HUES64 (cell line): ENCODE data around the gene TPPP2.

Source experiments
- H3K27ac ChIP-seq: 2 replicates; pipeline ENCODE4 v1.7.0; 2013; ENCODE audit warnings: low read depth, low read length, inconsistent platforms
- H3K27me3 ChIP-seq: 2 replicates; pipeline ENCODE4 v1.6.1; 2013; ENCODE audit warnings: mild to moderate bottlenecking, low read length; ENCODE audit not compliant: insufficient read depth
- H3K36me3 ChIP-seq: 2 replicates; pipeline ENCODE4 v1.6.1; 2013; ENCODE audit warnings: mild to moderate bottlenecking, low read length; ENCODE audit not compliant: insufficient read depth
- H3K4me1 ChIP-seq: 2 replicates; pipeline ENCODE4 v1.6.1; 2013; ENCODE audit warnings: mild to moderate bottlenecking, low read length, moderate library complexity; ENCODE audit not compliant: insufficient read depth
- H3K4me3 ChIP-seq: 2 replicates; pipeline ENCODE4 v1.5.1; 2013; ENCODE audit warnings: mild to moderate bottlenecking, low read length, moderate library complexity
- H3K9ac ChIP-seq: 2 replicates; pipeline ENCODE4 v1.6.1; 2013; ENCODE audit warnings: mild to moderate bottlenecking, low read depth, low read length
- H3K9me3 ChIP-seq: 2 replicates; pipeline ENCODE4 v1.6.1; 2013; ENCODE audit warnings: low read depth, low read length; ENCODE audit not compliant: insufficient read depth
- WGBS: fragments of 150-250, 120-280 bp; methylation state at CpG from one replicate; pipeline ENCODE4 v1.1.7; 2013; ENCODE audit warnings: missing lambda C conversion rate; 5-methylcytosine and 5-hydroxymethylcytosine counted together

Gene TPPP2

GRCh38 chr14:21061347-21061668 is 31.3 kb downstream of the TPPP2 start:
- H3K9ac ChIP-seq, result no peak overlapping the region
- H3K4me3 ChIP-seq, result no peak overlapping the region
- no peaks in the 10 kb centered on the region for H3K9me3 ChIP-seq
- no peak overlapping the region for H3K27ac ChIP-seq
- no peaks in the 10 kb centered on the region for H3K27me3 ChIP-seq
- peaks cover 10% of the 10 kb centered on the region for H3K4me1 ChIP-seq
- WGBS, result 88% methylated on average over 3 of the region's 3 CpGs
- H3K36me3 ChIP-seq, result no peaks in the 10 kb centered on the region

DNA sequence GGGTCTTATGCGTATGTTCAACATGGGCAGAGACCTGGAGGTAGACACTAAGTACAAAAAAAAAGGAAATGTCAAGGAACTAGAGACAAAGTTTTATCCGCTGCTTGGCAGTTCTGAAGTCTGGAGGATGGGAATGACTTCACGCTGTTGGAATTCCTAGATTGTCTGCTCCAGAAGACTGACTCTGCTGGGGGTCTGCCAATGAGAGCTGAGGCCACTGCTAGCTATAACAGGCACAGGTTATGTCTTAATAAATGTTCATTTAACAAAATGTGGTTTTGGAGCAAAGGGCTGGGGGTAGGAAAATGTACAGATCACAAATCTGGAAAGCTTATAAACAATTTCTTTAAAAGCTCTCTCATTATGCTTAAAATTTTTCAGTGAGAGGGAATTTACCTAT is 33.5 kb downstream of the TPPP2 start:
- H3K4me3 ChIP-seq, result no peak overlapping the region
- no peaks in the 10 kb centered on the region for H3K36me3 ChIP-seq
- WGBS, result 62% methylated on average over 3 of the region's 3 CpGs
- peaks cover 12% of the 10 kb centered on the region for H3K27me3 ChIP-seq
- H3K9me3 ChIP-seq, result no peaks in the 10 kb centered on the region
- peaks cover 10% of the 10 kb centered on the region for H3K4me1 ChIP-seq
- H3K27ac ChIP-seq, result no peak overlapping the region
- H3K9ac ChIP-seq, result no peak overlapping the region

DNA sequence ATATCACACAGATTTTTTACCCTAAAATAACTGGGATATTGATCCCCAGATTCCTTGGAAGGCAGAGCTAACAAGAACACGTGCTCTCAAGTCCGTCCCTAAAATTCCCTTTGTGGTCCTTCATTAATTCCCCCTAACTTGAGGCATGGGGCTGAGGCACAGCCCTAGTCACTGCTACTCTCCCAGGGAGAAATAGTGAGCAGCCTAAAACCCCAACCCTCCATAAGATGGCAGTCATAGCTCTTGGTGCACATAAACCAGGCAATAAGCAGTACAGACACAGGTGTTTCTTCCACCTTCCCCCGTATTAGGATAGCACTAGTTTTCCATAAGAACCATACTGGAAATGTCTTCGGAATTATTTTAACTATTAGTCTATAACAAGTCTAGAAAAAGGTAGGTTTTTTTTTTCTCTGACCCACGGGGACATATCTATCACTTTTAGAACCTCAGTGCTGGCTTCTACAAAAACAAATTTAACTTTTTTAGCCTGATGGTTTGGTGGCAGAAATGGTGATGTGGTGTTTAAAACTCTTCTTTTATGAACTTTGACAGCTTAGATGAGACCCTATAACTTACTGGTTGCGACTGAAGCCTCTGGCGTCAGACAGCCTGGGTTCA is 37.0 kb downstream of the TPPP2 start:
- Histone ChIP-seq H3K9me3 (no peaks in the 10 kb centered on the region), H3K9ac (no peak overlapping the region), H3K4me1 (peaks cover 13% of the 10 kb centered on the region), H3K27ac (no peak overlapping the region), H3K27me3 (peaks cover 17% of the 10 kb centered on the region), H3K36me3 (no peaks in the 10 kb centered on the region), H3K4me3 (no peak overlapping the region)
- WGBS, result 84% methylated on average over 5 of the region's 7 CpGs

DNA sequence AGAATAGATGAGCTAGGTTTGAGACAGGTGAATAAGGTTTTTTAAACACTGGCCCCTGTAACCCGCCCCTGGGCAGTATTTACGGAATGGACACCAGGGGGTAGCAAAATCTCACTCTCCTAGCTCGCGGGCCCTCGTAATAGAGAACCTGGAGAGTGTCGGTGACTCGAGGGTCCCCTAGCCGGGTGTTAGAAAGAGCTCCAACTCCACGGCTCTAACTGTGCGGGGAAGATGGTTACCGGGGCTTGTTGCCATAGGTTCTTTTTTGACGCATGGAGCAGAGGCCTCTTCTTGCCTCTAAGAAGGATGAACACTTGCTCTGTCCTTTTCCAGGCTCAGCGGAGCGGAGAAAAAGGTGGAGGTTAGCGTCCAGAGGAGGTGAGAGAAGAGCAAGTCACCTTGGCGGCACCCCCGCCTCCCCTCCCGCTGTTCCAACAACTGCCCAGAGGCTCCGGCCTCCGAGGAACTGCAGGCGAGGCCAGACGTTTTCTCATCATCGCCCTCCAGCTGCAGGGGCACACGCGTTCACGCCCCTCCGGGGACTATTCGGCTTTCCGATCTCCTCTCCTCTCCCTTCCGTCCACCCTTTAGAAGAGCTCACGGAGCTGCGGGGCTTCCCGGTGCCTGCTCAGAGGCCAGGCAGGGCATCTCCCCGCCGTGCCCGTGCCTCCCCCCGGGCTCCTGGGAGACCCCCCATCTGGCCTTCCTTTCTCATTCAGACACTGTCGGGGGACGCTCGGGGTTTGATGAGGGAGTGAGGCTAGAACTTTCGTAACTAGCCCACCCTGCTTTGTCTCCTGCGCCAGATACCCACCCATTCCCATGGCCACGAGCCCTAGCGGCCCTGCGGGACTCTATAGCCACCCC is 38.7 kb downstream of the TPPP2 start:
- Histone ChIP-seq H3K36me3 (peaks cover 15% of the 10 kb centered on the region), H3K9ac (peak overlapping the region; percentile 76), H3K4me3 (peak overlapping the region; percentile 80), H3K27ac (peak overlapping the region; percentile 52), H3K9me3 (no peaks in the 10 kb centered on the region), H3K27me3 (peaks cover 17% of the 10 kb centered on the region), H3K4me1 (peaks cover 16% of the 10 kb centered on the region)
- under 1% methylated on average over 45 of the region's 45 CpGs for WGBS

GRCh38 chr14:21069388-21070082 is 39.5 kb downstream of the TPPP2 start:
- peaks cover 22% of the 10 kb centered on the region for H3K36me3 ChIP-seq
- peak overlapping the region; percentile 81 for H3K27ac ChIP-seq
- under 1% methylated on average over 38 of the region's 40 CpGs for WGBS
- H3K27me3 ChIP-seq, result peaks cover 17% of the 10 kb centered on the region
- H3K9ac ChIP-seq, result peak overlapping the region; percentile 76
- peaks cover 14% of the 10 kb centered on the region for H3K4me1 ChIP-seq
- H3K4me3 ChIP-seq, result peak overlapping the region; percentile 80
- H3K9me3 ChIP-seq, result no peaks in the 10 kb centered on the region

DNA sequence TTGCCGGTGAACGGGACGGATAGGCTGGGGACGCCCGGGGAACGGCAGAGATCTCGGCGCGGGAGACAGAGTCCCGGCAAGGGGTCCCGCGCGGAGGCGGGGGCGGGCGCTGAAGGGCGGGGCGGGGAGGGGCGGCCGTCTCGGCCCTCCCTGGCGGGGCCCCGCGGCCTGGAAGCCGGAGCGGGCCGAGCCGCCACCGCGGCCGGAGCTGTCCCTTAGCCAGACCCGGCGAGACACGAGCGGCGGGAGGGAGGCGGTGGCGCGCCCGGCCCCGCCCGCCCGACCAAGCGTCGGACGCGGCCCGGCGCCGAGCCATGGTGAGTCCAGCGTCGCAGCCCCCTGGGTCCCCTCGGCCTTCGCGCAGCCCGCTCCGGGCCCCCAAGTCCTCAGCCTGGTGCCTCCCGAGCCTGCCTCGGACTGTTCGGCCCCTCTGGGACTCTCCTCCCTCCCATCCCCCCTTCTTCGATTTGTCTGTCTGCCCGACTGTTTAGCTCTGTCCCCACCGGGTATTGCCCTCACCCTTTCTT is 40.1 kb downstream of the TPPP2 start, which contains the start of gene ARHGEF40:
TSS of gene ARHGEF40 (plus strand) at position 222 of the 527 bp plus-strand sequence. CDS start at position 315, 93 bp downstream.
- WGBS, result under 1% methylated on average over 63 of the region's 63 CpGs

GRCh38 chr14:21070610-21071224 is 40.7 kb downstream of the TPPP2 start:
- WGBS, result under 1% methylated on average over 23 of the region's 23 CpGs
- peaks cover 14% of the 10 kb centered on the region for H3K4me1 ChIP-seq
- H3K27ac ChIP-seq, result peak overlapping the region; percentile 90

More for the DNA sequence above, 40.1 kb downstream of the TPPP2 start, which contains the start of gene ARHGEF40:
- Histone ChIP-seq H3K4me3 (peak within 1 kb of the TSS; percentile 80), H3K27me3 (peaks cover 17% of the 10 kb centered on the region), H3K9me3 (no peaks in the 10 kb centered on the region), H3K4me1 (peaks cover 14% of the 10 kb centered on the region), H3K36me3 (peaks cover 28% of the 10 kb centered on the region), H3K9ac (peak within 1 kb of the TSS; percentile 76), H3K27ac (peak within 1 kb of the TSS; percentile 90)

DNA sequence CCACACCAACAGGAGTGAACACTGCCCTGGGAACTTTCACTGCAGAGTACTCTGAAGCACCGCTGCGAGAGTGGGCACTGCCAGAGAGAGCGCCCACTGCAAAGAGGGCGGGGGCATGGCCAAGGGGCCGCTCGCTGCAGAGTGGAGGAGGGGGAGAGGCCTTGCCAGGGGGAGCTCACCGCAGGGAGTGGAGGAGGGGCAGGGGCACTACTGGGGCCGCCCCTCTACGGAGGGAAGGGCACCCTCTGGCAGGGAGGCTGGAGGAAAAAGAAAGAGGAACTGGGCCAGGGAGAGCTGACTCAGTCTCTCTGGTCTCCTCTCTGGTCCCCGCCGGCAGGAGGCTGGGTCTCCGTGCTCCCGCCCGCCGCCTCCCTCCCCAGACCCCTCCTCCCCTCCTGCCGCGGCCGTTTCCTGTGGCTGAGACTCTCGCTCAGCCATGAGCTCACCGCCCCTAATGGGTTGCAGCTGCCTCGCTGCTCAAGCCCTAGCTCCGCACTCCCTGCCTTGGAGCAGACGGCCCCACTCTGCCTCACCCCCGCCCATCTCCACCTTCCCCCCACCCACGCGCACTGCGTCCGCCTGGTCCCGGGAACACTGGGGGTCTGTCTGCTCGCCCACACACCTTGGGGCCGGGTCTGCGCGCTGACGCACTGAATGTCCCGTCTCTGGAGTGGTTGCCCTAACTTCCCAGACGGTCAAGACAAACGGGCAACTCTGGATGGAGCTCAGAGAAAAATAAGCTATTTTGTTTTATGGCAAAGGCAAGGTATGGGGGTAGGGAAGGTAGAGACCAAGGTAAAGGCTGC is 41.4 kb downstream of the TPPP2 start:
- peaks cover 14% of the 10 kb centered on the region for H3K4me1 ChIP-seq
- H3K4me3 ChIP-seq, result peak overlapping the region; percentile 80
- H3K27me3 ChIP-seq, result peaks cover 17% of the 10 kb centered on the region
- peak overlapping the region; percentile 69 for H3K9ac ChIP-seq
- no peaks in the 10 kb centered on the region for H3K9me3 ChIP-seq
- peak overlapping the region; percentile 90 for H3K27ac ChIP-seq
- peaks cover 41% of the 10 kb centered on the region for H3K36me3 ChIP-seq
- WGBS, result under 1% methylated on average over 37 of the region's 37 CpGs

More at GRCh38 chr14:21070610-21071224, 40.7 kb downstream of the TPPP2 start:
- Histone ChIP-seq H3K27me3 (peaks cover 17% of the 10 kb centered on the region), H3K9ac (peak overlapping the region; percentile 69), H3K4me3 (peak overlapping the region; percentile 80), H3K9me3 (no peaks in the 10 kb centered on the region), H3K36me3 (peaks cover 34% of the 10 kb centered on the region)

- Histone ChIP-seq H3K36me3 (peaks cover 47% of the 10 kb centered on the region), H3K4me1 (peaks cover 14% of the 10 kb centered on the region), H3K27ac (peak overlapping the region; percentile 90), H3K4me3 (peak overlapping the region; percentile 80), H3K27me3 (peaks cover 16% of the 10 kb centered on the region), H3K9ac (peak overlapping the region; percentile 37; the same call in 1 of the 2 replicates), H3K9me3 (no peaks in the 10 kb centered on the region)
- 27% methylated on average over 4 of the region's 4 CpGs for WGBS
Measured at GRCh38 chr14:21072031-21072473, 42.0 kb downstream of the TPPP2 start.

DNA sequence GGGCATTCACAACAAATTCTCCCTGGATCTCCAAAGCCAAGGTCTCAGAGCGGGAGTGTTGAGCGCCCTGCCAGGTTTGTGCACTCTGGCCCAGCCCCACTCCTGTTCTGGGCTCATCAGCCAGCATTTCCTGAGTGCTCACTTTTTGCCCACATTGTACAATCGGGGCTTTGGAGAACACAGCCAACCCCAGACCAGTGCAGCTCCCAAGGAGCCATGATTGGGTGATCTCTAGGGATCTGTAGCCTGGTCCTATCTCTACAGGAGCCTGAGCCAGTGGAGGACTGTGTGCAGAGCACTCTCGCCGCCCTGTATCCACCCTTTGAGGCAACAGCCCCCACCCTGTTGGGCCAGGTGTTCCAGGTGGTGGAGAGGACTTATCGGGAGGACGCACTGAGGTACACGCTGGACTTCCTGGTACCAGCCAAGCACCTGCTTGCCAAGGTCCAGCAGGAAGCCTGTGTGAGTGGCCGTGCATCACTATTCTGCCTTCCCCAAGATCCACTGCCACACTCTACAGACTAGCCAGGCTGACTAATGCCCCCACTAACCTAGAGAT is 42.8 kb downstream of the TPPP2 start:
- Histone ChIP-seq H3K27ac (no peak overlapping the region), H3K9me3 (no peaks in the 10 kb centered on the region), H3K9ac (no peak overlapping the region), H3K36me3 (peaks cover 55% of the 10 kb centered on the region), H3K4me3 (no peak overlapping the region), H3K4me1 (peaks cover 14% of the 10 kb centered on the region), H3K27me3 (peaks cover 9% of the 10 kb centered on the region)
- 95% methylated on average over 9 of the region's 9 CpGs for WGBS
